ENCODE measurements around the gene KICS2.

DNA sequence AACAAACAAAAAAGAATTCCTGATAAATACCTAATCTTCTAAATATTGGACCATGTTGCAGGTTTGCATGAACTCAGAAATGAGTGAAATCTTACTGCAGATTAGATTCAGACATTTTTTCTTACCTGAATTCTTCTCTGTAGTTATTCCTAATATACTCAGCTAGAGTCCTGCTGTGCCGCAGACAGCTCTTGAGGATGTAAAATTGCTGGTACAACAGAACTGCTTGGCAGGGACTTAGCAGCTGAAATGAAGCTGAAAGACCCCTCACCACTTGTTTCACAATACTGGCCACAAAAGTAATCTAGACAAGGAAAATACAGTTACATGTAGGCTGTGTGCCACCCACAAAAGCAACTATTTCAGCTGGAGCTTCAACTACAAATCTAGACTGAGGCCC, 48.3 kb upstream of the KICS2 start:
- TF ChIP-seq, protein P1, sequence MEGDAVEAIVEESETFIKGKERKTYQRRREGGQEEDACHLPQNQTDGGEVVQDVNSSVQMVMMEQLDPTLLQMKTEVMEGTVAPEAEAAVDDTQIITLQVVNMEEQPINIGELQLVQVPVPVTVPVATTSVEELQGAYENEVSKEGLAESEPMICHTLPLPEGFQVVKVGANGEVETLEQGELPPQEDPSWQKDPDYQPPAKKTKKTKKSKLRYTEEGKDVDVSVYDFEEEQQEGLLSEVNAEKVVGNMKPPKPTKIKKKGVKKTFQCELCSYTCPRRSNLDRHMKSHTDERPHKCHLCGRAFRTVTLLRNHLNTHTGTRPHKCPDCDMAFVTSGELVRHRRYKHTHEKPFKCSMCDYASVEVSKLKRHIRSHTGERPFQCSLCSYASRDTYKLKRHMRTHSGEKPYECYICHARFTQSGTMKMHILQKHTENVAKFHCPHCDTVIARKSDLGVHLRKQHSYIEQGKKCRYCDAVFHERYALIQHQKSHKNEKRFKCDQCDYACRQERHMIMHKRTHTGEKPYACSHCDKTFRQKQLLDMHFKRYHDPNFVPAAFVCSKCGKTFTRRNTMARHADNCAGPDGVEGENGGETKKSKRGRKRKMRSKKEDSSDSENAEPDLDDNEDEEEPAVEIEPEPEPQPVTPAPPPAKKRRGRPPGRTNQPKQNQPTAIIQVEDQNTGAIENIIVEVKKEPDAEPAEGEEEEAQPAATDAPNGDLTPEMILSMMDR (IDR thresholded peaks at IDR 0.05 in 4 of 5, conservative IDR thresholded peaks at IDR 0.05 in 1 of 5): no peak
- no peak for TF ChIP-seq POLR2A (IDR thresholded peaks at IDR 0.05)

Measured in gastrocnemius medialis (tissue), 4 donors.